ENCODE measurements around the gene FDPS.
"Not testable (repeated sequence)": the region's sequence is repeated elsewhere in the genome, so short reads cannot be mapped to it uniquely, and the experiment has no call there.

The FDPS gene

GRCh38 chr1:155286544-155286943, 22.1 kb upstream of the FDPS start:
- DNase-seq = no peak

- DNase-seq = no peak
These were observed 20.6 kb upstream of the FDPS start for GRCh38 chr1:155287987-155288543.

- not testable (repeated sequence) for DNase-seq
These were observed 17.7 kb upstream of the FDPS start for GRCh38 chr1:155291006-155291405.

- DNase-seq = no peak
These were observed 15.4 kb upstream of the FDPS start for GRCh38 chr1:155293086-155293749.

GRCh38 chr1:155294520-155295182, 14.0 kb upstream of the FDPS start:
- DNase-seq = no peak

GRCh38 chr1:155295183-155295941, 13.3 kb upstream of the FDPS start:
- DNase-seq = no peak

- DNase-seq = no peak
These were observed 12.8 kb upstream of the FDPS start for GRCh38 chr1:155295942-155296267.

- DNase-seq = no peak
These were observed 12.0 kb upstream of the FDPS start for GRCh38 chr1:155296661-155297060.

GRCh38 chr1:155297384-155297783, 11.3 kb upstream of the FDPS start:
- DNase-seq = no peak

- DNase-seq = no peak
These were observed 8.6 kb upstream of the FDPS start for GRCh38 chr1:155300024-155300423.

- no peak for DNase-seq
These were observed 7.9 kb upstream of the FDPS start for GRCh38 chr1:155300553-155301329.

- no peak for DNase-seq
These were observed 7.3 kb upstream of the FDPS start, which contains the start of gene PKLR for GRCh38 chr1:155301342-155301841. Gene PKLR, minus strand, starts transcription at chr1:155301438. Its CDS starts 43 bp downstream, at chr1:155301395.

- DNase-seq = no peak
These were observed 4.1 kb upstream of the FDPS start for GRCh38 chr1:155304558-155305063.

GRCh38 chr1:155305881-155306391, 2.7 kb upstream of the FDPS start:
- DNase-seq = peak; percentile 58

- peak; percentile 56 for DNase-seq
These were observed 1.4 kb upstream of the FDPS start for GRCh38 chr1:155307247-155307740.

GRCh38 chr1:155309423-155310021, 856 bp downstream of the FDPS start:
- DNase-seq = peak; percentile 25

GRCh38 chr1:155313261-155313660, 4.6 kb downstream of the FDPS start:
- no peak for DNase-seq

GRCh38 chr1:155316922-155317321, 8.3 kb downstream of the FDPS start:
- no peak for DNase-seq

GRCh38 chr1:155318082-155318481, 9.4 kb downstream of the FDPS start:
- no peak for DNase-seq

GRCh38 chr1:155319536-155319935, 10.9 kb downstream of the FDPS start:
- no peak for DNase-seq

- no peak for DNase-seq
These were observed 11.6 kb downstream of the FDPS start for GRCh38 chr1:155320252-155320651.
